HEK293 (cell line): ENCODE data around the gene ARMH3.

Experiments used
- CTCF ChIA-PET: fragments of 350-600 bp; formaldehyde crosslinking; extraction: SDS; loops from one replicate; lab custom pipeline; 2021; ENCODE audit warnings: antibody characterized with exemption; lab: Yijun Ruan, JAX
- POLR2A ChIA-PET: fragments of 300-600 bp; formaldehyde crosslinking; extraction: SDS; loops from one replicate; lab custom pipeline; 2020; ENCODE audit warnings: antibody characterized with exemption, inconsistent platforms; lab: Yijun Ruan, JAX
- H3K27ac ChIP-seq: fragments of 200-500 bp; sonication (Bioruptor generic); 2 replicates; pipeline ENCODE4 v1.5.1; 2014; ENCODE audit warnings: low read depth, low read length, control low read depth, inconsistent platforms; ENCODE audit errors: extremely low read depth
- H3K36me3 ChIP-seq, 2 experiments: fragments of 200-500 bp in 1 of 2; sonication (Bioruptor generic) in 1 of 2; 1 replicate in 1 of 2; 2 replicates in 1 of 2; pipeline ENCODE4 v1.5.1; 2014 to 2017; ENCODE audit warnings: inconsistent platforms in 2 of 2, low read length in 2 of 2; ENCODE audit not compliant: control insufficient read depth in 2 of 2, insufficient read depth in 1 of 2
- H3K4me1 ChIP-seq: fragments of 200-500 bp; sonication (Bioruptor generic); 2 replicates; pipeline ENCODE4 v1.5.1; 2014; ENCODE audit warnings: mild to moderate bottlenecking, low read length, inconsistent platforms; ENCODE audit not compliant: control insufficient read depth, insufficient read depth
- H3K4me3 ChIP-seq: 2 replicates; pipeline ENCODE4 v1.5.1; 2011; ENCODE audit warnings: low read depth, mild to moderate bottlenecking, control low read depth, low read length, moderate library complexity
- H3K9me3 ChIP-seq: fragments of 200-500 bp; sonication (Bioruptor generic); 2 replicates; pipeline ENCODE4 v1.5.1; 2014; ENCODE audit warnings: low read depth, low read length, inconsistent platforms; ENCODE audit not compliant: control insufficient read depth, insufficient read depth
- INSM2 ChIP-seq: fragments of 450-650 bp; formaldehyde crosslinking; IDR thresholded peaks from 2 replicates; pipeline ENCODE4 v1.5.1; 2016; ENCODE audit warnings: missing biosample characterization, missing genetic modification characterization
- OSR2 ChIP-seq: fragments of 450-650 bp; formaldehyde crosslinking; IDR thresholded peaks from 2 replicates; pipeline ENCODE4 v1.5.1; 2016; ENCODE audit warnings: missing biosample characterization, missing genetic modification characterization
- ZBTB17 ChIP-seq: fragments of 450-650 bp; formaldehyde crosslinking; IDR thresholded peaks from 2 replicates; pipeline ENCODE4 v1.5.1; 2016; ENCODE audit warnings: missing biosample characterization, missing genetic modification characterization
- ZNF211 ChIP-seq: fragments of 450-650 bp; formaldehyde crosslinking; IDR thresholded peaks from 2 replicates; pipeline ENCODE4 v1.5.1; 2016; ENCODE audit warnings: low read depth, missing biosample characterization, missing genetic modification characterization
- ZNF404 ChIP-seq: fragments of 450-650 bp; formaldehyde crosslinking; IDR thresholded peaks from 2 replicates; pipeline ENCODE4 v1.5.1; 2017; ENCODE audit warnings: missing biosample characterization, missing genetic modification characterization
- ZNF416 ChIP-seq: fragments of 450-650 bp; formaldehyde crosslinking; IDR thresholded peaks from 2 replicates; pipeline ENCODE4 v1.5.1; 2016; ENCODE audit warnings: missing biosample characterization, missing genetic modification characterization
- ZNF544 ChIP-seq: fragments of 450-650 bp; formaldehyde crosslinking; IDR thresholded peaks from 2 replicates; pipeline ENCODE4 v1.5.0; 2017; ENCODE audit warnings: missing biosample characterization, missing genetic modification characterization
- ZNF549 ChIP-seq: fragments of 450-650 bp; IDR thresholded peaks from 2 replicates; pipeline ENCODE4 v1.5.1; 2018; ENCODE audit warnings: missing biosample characterization, missing genetic modification characterization, mild to moderate bottlenecking, inconsistent platforms, moderate library complexity
- ZNF585B ChIP-seq: fragments of 450-650 bp; formaldehyde crosslinking; IDR thresholded peaks from 2 replicates; pipeline ENCODE4 v1.5.1; 2016; ENCODE audit warnings: missing biosample characterization, missing genetic modification characterization
- ZNF610 ChIP-seq: fragments of 450-650 bp; formaldehyde crosslinking; IDR thresholded peaks from 2 replicates; pipeline ENCODE4 v1.5.1; 2016; ENCODE audit warnings: missing biosample characterization, missing genetic modification characterization, borderline replicate concordance
- ZNF639 ChIP-seq: fragments of 450-650 bp; formaldehyde crosslinking; IDR thresholded peaks from 2 replicates; pipeline ENCODE4 v1.5.1; 2016; ENCODE audit warnings: missing biosample characterization, missing genetic modification characterization
- ZNF670 ChIP-seq: fragments of 450-650 bp; formaldehyde crosslinking; IDR thresholded peaks from 2 replicates; pipeline ENCODE4 v1.5.1; 2016; ENCODE audit warnings: missing biosample characterization, missing genetic modification characterization, low read depth
- ZNF701 ChIP-seq: fragments of 450-650 bp; formaldehyde crosslinking; IDR thresholded peaks from 2 replicates; pipeline ENCODE4 v1.5.1; 2016; ENCODE audit warnings: missing biosample characterization, missing genetic modification characterization
- ZNF837 ChIP-seq: fragments of 450-650 bp; formaldehyde crosslinking; IDR thresholded peaks from 2 replicates; pipeline ENCODE4 v1.5.1; 2016; ENCODE audit warnings: missing biosample characterization, missing genetic modification characterization
- ZSCAN16 ChIP-seq: fragments of 450-650 bp; formaldehyde crosslinking; IDR thresholded peaks from 2 replicates; pipeline ENCODE4 v1.5.1; 2016; ENCODE audit warnings: missing biosample characterization, missing genetic modification characterization
- ZSCAN30 ChIP-seq: fragments of 450-650 bp; IDR thresholded peaks from 2 replicates; pipeline ENCODE4 v1.5.1; 2018; ENCODE audit warnings: missing biosample characterization, mild to moderate bottlenecking, missing genetic modification characterization, moderate library complexity
- ZSCAN4 ChIP-seq: fragments of 450-650 bp; formaldehyde crosslinking; IDR thresholded peaks from 2 replicates; pipeline ENCODE4 v1.5.1; 2017; ENCODE audit warnings: missing biosample characterization, missing genetic modification characterization
- TF ChIP-seq, protein P1 (sequence below): fragments of 450-650 bp; formaldehyde crosslinking; IDR thresholded peaks from 2 replicates; pipeline ENCODE4 v1.5.1; 2016; ENCODE audit warnings: missing biosample characterization, missing genetic modification characterization
- TF ChIP-seq, protein P2 (sequence below): fragments of 450-650 bp; formaldehyde crosslinking; IDR thresholded peaks from 2 replicates; pipeline ENCODE4 v1.5.1; 2017; ENCODE audit warnings: missing biosample characterization, missing genetic modification characterization

ARMH3 gene

GRCh38 chr10:101886521-101887312, 169.3 kb downstream of the ARMH3 start:
- peaks cover 0 to 7% of the 10 kb centered on the region in 2 experiments; a peak in 2 of 3 replicates for H3K36me3 ChIP-seq
- H3K27ac ChIP-seq, result no peak overlapping the region
- H3K4me1 ChIP-seq, result no peaks in the 10 kb centered on the region
- TF ChIP-seq ZNF416 (tag by site-specific recombination) (no peak), ZSCAN4 (tag by site-specific recombination) (no peak), INSM2 (tag by site-specific recombination) (no peak)
- ChIA-PET CTCF (interaction anchor here (0.6 to 7.2 kb wide), 5 partner anchors 17 to 193 kb away, joined by 3 to 167 read pairs (median 5); partner anchors contain the start of gene KCNIP2), POLR2A (no interaction called here)
- H3K4me3 ChIP-seq, result no peak overlapping the region
- no peaks in the 10 kb centered on the region for H3K9me3 ChIP-seq

- TF ChIP-seq ZBTB17 (tag by site-specific recombination), result no peak
- TF ChIP-seq ZNF837 (tag by site-specific recombination), result no peak
- no peak for TF ChIP-seq ZNF639
- no peak for TF ChIP-seq ZNF585B
- no peak for TF ChIP-seq ZNF544 (tag by site-specific recombination)
- ChIA-PET CTCF (interaction anchor here (0.7 to 7.5 kb wide), 6 partner anchors 8 to 192 kb away, joined by 3 to 55 read pairs (median 10); no protein-coding TSS in a partner anchor), POLR2A (interaction anchor here (0.6 kb wide), 1 partner anchor 172 kb away, joined by 10 read pairs; no protein-coding TSS in a partner anchor)
- Histone ChIP-seq H3K9me3 (no peaks in the 10 kb centered on the region), H3K4me3 (no peak overlapping the region), H3K4me1 (no peaks in the 10 kb centered on the region; the same call in 1 of the 2 replicates), H3K36me3 (peaks cover 0 to 3% of the 10 kb centered on the region in 2 experiments; a peak in 2 of 3 replicates), H3K27ac (no peak overlapping the region)
Measured at GRCh38 chr10:101881036-101881774, 174.8 kb downstream of the ARMH3 start.

GRCh38 chr10:101880232-101880573, 175.8 kb downstream of the ARMH3 start:
- Histone ChIP-seq H3K27ac (no peak overlapping the region), H3K36me3 (no peaks in the 10 kb centered on the region; a peak in 1 of 3 replicates), H3K4me1 (no peaks in the 10 kb centered on the region; the same call in 1 of the 2 replicates), H3K9me3 (no peaks in the 10 kb centered on the region), H3K4me3 (no peak overlapping the region)
- ChIA-PET POLR2A (interaction anchor here (0.6 kb wide), 1 partner anchor 896 kb away, joined by 3 read pairs; no protein-coding TSS in a partner anchor), CTCF (interaction anchor here (0.6 to 7.5 kb wide), 9 partner anchors 9 to 748 kb away, joined by 3 to 55 read pairs (median 5); no protein-coding TSS in a partner anchor)
- TF ChIP-seq ZNF549 (tag by site-specific recombination) (no peak), OSR2 (tag by site-specific recombination) (no peak), ZNF610 (tag by site-specific recombination) (no peak), ZNF404 (tag by site-specific recombination) (no peak), ZNF211 (tag by site-specific recombination) (no peak), ZNF701 (no peak), ZSCAN16 (tag by site-specific recombination) (no peak), ZNF670 (tag by site-specific recombination) (no peak), ZSCAN30 (tag by site-specific recombination) (no peak)
- TF ChIP-seq, protein P1, sequence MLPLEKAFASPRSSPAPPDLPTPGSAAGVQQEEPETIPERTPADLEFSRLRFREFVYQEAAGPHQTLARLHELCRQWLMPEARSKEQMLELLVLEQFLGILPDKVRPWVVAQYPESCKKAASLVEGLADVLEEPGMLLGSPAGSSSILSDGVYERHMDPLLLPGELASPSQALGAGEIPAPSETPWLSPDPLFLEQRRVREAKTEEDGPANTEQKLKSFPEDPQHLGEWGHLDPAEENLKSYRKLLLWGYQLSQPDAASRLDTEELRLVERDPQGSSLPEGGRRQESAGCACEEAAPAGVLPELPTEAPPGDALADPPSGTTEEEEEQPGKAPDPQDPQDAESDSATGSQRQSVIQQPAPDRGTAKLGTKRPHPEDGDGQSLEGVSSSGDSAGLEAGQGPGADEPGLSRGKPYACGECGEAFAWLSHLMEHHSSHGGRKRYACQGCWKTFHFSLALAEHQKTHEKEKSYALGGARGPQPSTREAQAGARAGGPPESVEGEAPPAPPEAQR (tag by site-specific recombination), result no peak
- TF ChIP-seq, protein P2, sequence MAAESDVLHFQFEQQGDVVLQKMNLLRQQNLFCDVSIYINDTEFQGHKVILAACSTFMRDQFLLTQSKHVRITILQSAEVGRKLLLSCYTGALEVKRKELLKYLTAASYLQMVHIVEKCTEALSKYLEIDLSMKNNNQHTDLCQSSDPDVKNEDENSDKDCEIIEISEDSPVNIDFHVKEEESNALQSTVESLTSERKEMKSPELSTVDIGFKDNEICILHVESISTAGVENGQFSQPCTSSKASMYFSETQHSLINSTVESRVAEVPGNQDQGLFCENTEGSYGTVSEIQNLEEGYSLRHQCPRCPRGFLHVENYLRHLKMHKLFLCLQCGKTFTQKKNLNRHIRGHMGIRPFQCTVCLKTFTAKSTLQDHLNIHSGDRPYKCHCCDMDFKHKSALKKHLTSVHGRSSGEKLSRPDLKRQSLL (tag by site-specific recombination), result no peak
- TF ChIP-seq, all 188 proteins: peak for 0
